DMS 273 (cell line): ENCODE results near the gene TMEM132E.

Experiments
- DNase-seq: peaks from one replicate; lab custom pipeline; 2025; ENCODE audit not compliant: unreplicated experiment; lab: John Stamatoyannopoulos, UW

TMEM132E gene

DNA sequence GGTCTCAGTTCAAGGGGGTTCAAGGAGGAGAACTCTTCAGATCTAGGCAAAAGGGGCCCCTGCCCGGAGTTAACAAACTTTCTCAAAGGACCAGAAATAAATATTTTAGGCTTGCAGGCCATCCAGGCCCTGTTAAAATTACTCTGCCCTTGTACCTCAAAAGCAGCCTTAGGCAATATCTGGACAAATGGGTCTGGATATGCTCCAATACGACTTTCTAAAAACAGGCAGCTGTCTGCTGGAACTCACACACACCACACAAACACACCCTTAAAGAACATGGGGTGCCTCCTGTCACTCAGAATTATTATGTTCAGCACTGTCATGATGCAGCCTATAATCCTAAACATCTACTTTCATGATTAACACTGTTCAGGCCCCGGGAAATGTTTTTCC, 75.5 kb downstream of the TMEM132E start:
- DNase-seq: no peak

DNA sequence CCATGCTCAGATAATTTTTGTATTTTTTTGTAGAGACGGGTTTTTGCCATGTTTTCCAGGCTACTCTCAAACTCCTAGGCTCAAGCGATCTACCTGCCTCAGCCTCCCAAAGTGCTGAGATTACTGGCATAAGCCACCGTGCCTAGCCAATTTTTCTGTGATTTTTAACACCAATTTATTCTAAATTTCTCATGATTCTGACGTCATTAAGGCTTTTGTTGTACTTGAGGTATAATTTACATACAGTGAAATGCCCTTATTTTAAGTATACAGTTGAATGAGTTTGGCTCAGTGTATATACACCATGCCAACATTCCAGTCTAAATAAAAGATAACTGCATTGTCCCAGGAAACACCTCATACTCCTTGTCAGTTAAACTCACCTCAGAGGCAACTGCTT, 77.4 kb downstream of the TMEM132E start:
- no peak for DNase-seq

DNA sequence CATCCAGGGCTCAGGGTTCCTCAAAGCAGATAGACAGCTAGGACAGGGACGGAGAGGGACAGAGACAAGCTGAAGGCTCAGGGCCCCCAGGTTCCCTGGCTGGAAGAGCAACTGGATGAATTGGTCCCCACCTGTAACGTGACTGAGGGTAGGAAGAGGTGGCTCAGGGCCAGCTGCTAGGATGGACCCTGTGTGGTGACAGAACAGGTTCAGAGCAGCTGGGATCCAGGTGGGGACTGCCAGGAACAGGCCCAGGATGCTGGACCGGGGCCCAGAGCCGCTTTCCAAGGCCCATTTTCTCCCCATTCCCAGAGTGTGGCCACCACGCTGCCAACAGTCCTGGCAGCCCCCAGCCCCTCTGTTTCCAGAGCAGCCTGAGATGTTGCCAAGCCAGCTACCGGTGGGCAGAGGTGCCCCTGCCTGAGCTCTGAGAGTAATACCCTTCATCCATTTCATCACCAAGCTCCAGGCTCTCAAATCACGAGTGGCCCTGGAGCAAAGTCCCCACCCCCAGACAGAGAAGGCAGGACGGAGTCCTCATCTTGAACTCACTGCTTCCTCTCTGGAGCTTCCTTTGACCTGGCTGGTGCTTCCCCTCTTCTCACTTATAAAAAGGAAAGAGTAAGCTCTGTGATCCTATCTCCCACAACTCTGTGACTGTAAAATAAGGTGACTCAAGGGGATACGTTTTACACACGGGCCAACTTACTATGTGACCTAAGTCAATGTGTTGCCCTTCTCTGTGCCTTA, 79.6 kb downstream of the TMEM132E start:
- no peak for DNase-seq

DNA sequence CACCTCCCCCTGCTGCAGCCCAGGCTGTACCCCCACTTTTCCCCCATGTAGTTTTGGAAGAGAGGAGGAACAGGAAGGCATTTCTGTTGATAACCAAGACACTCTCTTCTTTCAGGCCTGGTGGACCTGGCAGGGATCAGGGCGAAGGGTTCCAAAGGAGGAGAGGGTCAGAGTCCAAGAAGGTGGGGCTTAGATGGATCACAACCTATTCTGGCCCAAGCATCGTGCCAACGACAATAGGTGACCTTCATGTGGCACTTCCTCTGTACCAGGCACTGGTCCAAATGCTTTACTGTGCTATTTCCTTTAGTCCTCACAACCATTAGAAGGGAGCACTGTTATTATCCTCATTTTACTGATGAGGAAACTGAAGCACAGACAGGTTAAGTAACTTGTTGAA, 84.3 kb downstream of the TMEM132E start:
- DNase-seq: no peak

DNA sequence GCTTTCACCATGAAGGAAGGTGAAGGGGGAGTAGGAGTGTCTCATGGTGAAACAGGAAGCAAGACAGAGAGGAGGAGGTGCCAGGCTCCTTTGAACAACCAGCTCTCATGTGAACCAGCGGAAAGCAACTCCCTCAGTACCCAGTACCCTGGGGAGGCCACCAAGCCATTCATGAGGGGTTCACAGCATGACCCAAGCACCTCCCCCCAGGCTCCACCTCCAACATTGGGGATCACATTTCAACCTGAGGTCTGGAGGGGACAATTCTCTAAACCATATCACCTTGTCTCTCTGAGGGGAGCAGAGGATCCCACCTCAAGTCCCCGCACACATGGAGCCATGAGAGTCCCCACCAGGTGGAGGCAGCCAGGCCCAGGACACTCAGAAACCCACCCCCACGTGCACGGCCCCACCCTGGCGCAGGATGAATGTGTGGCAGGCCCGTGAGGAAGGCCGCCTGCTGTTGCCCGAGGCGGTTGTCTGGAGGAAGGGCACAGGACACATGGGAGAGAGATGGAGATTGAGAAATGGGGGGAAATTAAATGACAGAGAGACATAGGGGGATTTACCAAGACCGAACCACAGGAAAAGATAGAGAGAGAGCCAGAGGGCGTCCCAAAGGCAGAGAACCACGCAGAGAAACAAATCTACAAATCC, 85.9 kb downstream of the TMEM132E start:
- no peak for DNase-seq

DNA sequence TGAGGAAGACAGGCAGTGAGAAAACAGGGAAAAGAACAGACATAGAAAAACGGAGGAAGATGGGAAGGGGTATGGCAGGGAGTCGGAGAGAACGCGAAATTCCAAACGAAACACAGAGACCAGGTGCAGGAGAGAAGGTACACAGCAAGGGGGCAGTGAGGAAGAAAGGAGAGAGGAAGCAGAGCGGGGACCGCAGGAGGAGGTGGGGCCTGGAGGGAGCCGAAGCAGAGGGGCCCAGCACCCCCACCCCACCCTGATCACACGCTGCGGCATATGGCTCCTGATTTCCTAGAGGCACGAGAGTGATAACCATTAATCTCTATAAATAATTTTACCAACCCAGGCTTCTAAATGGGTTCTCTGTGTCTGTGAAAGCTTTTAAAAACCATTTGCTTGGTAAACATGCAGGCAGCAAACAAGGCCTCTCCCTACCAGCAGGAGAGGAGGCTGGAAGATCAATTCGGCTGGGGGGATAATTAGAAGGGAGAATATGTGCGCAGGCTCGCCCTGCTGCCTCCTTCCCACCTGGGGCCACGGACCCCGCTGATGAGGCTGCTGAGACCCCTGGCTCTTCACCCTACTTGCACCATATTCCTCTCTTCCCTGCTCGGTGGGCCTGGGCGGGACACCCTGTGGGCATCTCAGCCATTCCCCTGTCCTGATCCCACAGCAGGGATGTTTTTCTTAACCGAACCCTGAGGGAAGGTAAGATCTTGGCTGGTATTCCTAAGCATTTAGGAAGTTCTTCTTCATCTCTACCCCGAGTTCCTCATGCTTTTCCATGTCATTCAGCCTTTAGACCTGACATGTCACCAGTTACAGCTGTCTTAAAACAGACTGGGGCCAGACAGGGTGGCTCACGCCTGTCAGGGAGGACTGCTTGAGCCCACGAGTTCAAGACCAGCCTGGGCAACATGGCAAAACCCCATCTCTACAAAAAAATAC, 86.7 kb downstream of the TMEM132E start:
- no peak for DNase-seq

DNA sequence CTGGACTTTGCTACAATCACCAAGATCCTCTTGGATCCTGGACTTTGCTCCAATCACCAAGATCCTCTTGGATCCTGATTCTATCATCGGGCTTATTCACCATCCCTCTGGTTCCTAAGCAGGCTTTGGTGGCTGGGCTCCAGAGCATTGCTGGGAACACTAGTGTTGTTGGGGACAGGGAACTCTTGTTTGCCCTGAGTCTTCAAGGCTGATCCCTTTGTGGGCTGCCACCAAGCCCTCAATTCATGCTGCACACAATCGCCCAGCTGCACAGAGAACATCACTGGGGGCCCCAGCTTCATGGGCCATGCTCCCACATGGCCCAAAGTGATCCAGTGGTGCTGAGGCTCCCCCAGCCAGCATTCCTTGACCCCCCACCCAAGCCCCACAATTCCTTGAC, 88.3 kb downstream of the TMEM132E start:
- DNase-seq: no peak

DNA sequence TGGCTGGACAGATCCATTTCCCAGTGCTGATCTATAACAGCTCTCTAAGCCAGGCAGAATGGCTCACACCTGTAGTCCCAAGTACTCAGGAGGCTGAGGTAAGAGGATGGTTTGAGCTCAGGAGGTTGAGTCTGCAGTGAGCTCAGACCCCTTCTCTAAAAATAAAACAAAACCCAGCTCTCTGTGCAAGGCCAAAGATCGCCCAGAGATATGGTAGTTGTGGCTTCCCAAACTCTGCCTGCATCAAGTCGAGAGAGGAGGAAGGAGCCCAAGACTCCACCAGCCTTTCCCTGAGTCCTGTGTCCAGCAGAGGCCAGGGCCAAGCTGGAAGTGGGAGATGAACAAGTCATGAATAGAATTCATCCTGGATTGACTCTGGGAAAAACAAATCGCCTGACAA, 88.8 kb downstream of the TMEM132E start:
- no peak for DNase-seq

DNA sequence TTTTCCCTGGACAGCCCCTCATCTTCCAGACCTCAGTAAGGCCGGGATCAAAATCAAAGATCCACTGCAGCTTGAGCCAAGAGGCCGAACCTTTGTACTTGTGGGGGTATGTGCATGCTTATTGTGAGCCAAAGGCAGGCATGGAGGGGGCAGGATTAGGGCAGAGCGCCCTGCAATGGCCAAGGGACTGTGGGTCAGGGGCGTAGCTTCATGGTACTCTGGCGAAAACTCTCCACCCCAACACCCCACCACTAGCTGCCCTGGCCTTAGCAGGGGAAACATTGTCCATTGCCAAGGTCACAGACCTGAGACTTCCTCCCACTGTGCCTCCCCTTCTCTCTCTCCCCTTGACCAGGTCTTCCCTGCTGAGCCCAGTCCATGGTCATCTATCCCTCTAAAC, 90.1 kb downstream of the TMEM132E start:
- no peak for DNase-seq

DNA sequence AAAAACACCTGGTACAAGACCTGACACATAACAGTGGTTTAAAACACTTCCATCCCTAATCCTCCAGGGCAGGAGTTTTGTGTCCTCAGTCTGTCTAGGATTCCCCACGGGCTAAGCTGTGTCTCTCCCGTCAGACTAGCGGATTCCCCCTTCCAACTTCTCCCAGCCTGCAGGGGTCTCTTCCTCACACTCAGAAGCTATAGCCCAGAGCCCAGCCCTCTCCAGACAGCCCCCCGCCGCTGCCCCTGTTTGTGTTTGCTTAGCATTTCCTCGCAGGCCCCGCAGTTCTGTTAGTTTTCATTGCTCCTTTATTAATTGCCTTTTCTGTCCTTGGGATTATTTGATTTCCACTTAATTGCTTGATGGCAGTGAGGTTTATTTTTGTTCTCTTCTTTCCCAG, 91.2 kb downstream of the TMEM132E start:
- no peak for DNase-seq

DNA sequence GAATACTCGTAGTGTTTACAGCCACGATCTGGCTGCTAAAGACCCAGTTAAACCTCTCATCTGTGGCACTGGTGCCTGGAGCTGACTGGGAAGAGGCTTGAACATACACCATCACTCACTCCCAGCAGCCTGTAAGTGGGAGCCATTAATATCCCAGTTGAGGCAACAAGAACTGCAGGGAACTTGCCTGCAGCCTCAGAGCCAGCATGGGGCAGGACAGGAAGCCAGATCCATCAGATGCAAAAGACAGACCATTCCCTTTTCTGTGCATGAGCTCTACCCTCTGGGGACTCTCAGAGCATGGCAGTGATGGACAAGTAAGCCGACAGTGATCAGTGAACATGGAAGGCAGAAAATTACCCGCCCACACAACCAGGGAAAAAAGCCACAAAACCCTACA, 91.8 kb downstream of the TMEM132E start:
- no peak for DNase-seq

DNA sequence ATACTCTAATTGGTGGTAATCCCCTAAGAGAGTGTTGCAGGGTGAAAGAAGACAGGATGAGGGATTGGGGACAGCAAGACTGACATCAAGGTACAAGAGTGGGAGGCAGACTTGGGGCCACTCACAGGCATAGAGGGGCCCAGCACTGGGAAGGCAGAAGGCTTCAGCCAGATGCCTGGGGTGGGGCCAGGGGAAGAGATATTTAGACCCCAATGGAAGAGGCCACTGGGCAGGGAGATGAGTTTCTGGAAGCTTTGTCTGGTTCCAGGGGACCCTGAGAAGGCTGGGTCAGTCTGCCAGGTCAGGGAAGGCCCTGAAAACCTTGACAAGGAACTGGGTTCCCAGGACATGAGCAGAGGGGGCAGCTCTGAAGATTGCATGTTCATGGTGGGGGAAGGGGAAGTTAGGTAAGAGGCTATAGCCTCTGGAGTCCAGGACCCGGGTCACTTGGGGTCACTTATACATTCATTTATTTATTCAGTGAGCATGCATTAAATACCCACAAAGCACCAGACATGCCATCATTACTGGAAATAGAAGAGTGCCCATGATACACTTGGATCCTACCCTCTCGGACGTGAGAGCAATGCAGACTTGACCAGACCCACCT, 92.9 kb downstream of the TMEM132E start:
- no peak for DNase-seq

DNA sequence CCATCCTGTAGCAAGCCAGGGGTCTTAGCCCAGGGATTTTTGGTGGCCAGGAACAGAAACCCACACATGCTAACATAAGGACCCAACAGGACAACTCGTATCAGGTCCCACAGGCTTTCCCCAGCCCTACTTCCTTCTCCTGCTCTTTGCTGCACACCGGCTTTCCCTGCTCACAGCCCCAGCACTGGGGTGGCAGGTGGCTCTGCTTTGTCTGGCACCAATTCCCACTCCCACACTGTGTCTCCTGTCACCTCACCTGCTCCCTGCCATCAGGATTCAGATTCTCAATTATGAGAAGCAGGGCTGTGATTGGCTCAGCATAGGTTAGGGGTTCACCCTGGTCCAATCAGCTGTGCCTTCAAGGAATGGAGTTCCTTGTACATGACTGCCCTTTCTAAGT, 94.1 kb downstream of the TMEM132E start:
- DNase-seq: no peak

DNA sequence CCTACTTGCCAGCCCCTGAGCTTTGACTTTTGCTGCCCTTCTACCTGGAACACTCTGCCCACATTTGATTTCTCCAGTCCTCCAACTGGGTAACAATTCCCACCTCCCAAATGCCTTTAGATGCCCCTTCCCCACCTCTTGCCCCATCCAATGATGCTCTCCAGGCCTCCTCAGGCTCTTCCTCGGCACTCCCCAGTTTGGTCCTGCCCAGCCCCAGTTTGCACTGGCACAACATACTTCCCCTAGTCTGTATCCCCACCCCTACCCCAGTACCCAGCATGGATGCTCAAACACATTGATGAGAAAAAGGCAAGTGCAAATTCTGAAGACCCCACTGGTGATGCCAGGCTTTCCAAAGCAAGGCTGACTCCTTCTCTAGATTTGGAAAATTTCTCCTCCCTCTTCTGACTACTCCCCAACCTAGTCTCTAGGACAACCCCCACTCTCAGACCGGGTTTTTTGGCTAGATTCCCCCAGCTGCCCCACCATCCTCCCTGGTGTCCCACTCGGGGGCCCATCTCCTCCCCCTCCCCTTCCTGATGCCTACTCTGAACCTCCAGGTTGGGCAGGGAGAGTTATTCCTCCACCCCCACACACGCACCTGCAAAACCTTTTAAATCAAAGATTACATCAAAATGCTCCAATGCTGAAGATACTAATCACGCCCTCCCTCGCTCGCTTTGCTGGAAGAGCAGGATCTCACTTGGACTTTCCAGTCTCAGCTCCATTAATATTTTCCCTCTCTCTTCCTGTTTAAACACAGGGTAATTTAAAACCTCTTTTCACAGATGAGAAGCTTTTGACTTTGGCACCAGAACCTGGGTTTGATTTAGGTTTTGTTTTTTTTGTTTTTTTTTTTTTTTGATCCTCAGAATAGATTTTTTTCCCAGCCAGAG, 94.9 kb downstream of the TMEM132E start:
- no peak for DNase-seq

DNA sequence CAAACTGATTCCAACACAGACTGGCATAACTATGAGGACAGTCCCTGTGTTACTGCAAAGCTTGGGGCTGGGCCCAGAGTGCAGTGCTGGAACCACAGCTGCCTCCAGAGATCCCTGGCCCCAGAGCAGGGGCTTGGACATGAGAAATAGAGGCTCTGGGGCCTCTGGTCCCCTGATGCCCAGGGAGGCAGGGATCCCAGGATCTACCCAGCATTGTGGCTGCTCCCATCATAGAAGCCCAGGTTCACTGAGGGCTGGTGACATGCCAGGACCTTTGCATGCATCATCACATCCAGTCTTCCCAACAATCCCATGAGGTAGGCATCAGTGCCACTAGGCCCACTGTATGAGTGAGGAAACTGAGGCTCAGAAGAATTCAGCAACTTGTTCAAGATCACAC, 95.8 kb downstream of the TMEM132E start:
- DNase-seq: no peak

DNA sequence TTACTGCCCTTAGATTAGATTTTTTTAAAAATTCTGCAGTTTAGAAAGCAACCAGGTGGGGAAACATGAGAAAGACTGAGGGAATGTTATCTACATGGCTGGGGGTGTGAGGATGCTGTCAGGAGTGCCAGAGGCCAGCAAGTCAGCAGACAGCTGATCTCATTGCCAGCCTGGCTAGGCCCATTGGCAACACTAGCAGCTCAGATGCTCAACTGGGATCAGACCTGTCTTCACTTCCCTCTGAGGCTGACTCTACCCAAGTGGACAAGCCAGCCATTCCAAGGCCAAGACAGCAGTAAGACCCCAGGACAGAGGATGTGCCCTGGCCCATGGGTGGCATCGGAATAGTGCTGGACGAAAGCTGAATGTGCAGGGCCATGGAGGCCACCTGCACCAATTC, 96.2 kb downstream of the TMEM132E start:
- no peak for DNase-seq

DNA sequence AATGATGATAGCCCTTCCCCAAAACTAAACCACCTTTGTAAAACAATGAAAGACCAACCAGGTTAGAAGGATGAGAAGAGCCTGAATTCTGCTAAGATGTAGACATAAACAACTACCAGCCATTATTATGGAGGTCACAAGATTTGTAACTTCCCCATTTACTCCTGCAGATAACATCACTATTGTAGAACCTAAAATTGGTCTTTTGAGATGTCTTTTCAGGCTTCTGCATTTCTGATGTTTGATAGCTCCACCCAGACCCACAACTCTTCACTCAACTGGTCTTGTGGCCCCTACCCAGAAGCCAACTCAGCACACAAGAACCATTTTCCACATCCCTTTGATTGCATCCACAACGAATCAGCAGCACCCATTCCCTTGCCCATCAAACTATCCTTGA, 100.8 kb downstream of the TMEM132E start:
- no peak for DNase-seq

DNA sequence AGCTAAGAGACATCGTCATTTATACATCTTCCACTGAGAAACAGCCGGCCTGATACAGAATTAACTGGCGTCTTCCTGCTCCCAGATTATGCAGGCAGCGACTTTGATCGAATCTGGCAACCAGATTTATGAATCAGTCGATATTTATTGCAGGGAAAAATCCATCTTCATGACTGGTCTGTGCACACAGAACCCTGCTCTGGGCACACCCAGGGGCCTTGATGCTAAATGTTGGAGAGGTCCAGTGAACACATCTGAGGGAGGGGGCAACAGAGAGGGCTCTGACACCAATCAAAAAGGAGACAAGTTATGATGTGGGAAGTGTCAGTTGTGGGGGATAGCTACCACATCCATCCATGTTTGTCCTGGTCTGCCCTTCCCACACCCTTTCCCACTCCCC, 102.9 kb downstream of the TMEM132E start:
- no peak for DNase-seq

DNA sequence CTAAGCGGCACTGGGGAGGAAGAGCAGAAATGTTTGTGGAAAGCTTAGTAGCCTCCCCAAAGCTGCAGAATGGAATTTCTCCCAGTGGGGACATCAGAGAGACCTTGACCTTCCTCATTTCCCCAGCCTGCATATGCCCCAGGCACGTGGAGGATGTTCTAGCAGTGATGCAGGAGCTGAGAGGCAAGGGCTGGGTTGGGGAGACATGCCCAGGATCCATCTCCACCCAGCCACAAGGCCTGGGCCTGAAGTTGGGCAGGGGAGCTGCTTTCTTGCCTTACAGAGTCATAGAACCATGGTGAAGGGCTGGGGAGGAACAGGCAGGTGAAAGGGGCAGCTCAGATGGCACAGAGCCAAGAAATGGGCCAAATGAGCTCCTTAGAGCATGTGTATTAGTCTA, 104.0 kb downstream of the TMEM132E start:
- no peak for DNase-seq
